H1 (cell line): ENCODE data around the gene MYBPC2.

Source experiments
- CBX8 ChIP-seq: fragments of 300-800, 300-1000 bp; sonication (generic); IDR thresholded peaks from 2 replicates; pipeline ENCODE4 v1.7.1; 2016; ENCODE audit warnings: low read depth, low read length, borderline replicate concordance
- CTCF ChIP-seq, 3 experiments: IDR thresholded peaks; 1 replicate in 2 of 3; 2 replicates in 1 of 3; pipeline versions ENCODE4 v1.5.1 to v1.6.1; 2011; ENCODE audit warnings: low read length in 3 of 3, mild to moderate bottlenecking in 3 of 3, inconsistent platforms in 2 of 3, low read depth in 1 of 3, moderate library complexity in 1 of 3; ENCODE audit not compliant: insufficient read depth in 1 of 3; ENCODE audit errors: control extremely low read depth in 1 of 3
- EGR1 ChIP-seq: IDR thresholded peaks from 2 replicates; pipeline ENCODE4 v1.6.1; 2011; ENCODE audit warnings: low read depth, low read length, borderline replicate concordance
- EP300 ChIP-seq, 2 experiments: IDR thresholded peaks; 1 replicate in 1 of 2; 2 replicates in 1 of 2; pipeline ENCODE4 v1.6.1; 2011 to 2012; ENCODE audit warnings: low read depth in 2 of 2, low read length in 2 of 2, mild to moderate bottlenecking in 2 of 2, borderline replicate concordance in 1 of 2, inconsistent platforms in 1 of 2, moderate library complexity in 1 of 2
- EZH2 ChIP-seq: fragments of 200-600 bp; sonication (generic); IDR thresholded peaks from 2 replicates; pipeline ENCODE4 v1.7.1; 2012; ENCODE audit warnings: low read depth, mild to moderate bottlenecking, moderate library complexity, low read length, inconsistent platforms; ENCODE audit not compliant: severe bottlenecking
- GABPA ChIP-seq: IDR thresholded peaks from 2 replicates; pipeline ENCODE4 v1.6.1; 2011; ENCODE audit warnings: mild to moderate bottlenecking, low read length, moderate library complexity, borderline replicate concordance; ENCODE audit not compliant: insufficient read depth
- GTF2F1 ChIP-seq: IDR thresholded peaks from 2 replicates; pipeline ENCODE4 v1.6.1; 2012; ENCODE audit warnings: low read depth, low read length, improper control_type of control experiment, borderline replicate concordance
- POLR2AphosphoS5 ChIP-seq: IDR thresholded peaks from 2 replicates; pipeline ENCODE4 v1.6.1; 2011; ENCODE audit warnings: low read depth, low read length
- SP2 ChIP-seq: IDR thresholded peaks from 2 replicates; pipeline ENCODE4 v1.6.1; 2012; ENCODE audit warnings: mild to moderate bottlenecking, low read length, inconsistent platforms
- TAF1 ChIP-seq: IDR thresholded peaks from 2 replicates; pipeline ENCODE4 v1.6.1; 2011; ENCODE audit warnings: mild to moderate bottlenecking, low read depth, low read length
- USF2 ChIP-seq: IDR thresholded peaks from 2 replicates; pipeline ENCODE4 v1.6.1; 2011; ENCODE audit warnings: low read length, improper control_type of control experiment

- TF ChIP-seq GTF2F1 (no peak), CTCF (IDR thresholded peaks at IDR 0.05; ENCODE audit: control extremely low read depth in 1 of 3, insufficient read depth in 1 of 3, low read depth in 1 of 3, low read length in 3 of 3) (no peak), EP300 (IDR thresholded peaks at IDR 0.05; ENCODE audit: borderline replicate concordance in 1 of 2, low read depth in 2 of 2, low read length in 2 of 2) (peak in 1 of 2 experiments; percentile 37; a peak in 1 of 3 replicates), GABPA (peak; percentile 54; the same call in 1 of the 2 replicates), POLR2AphosphoS5 (no peak), CBX8 (no peak), EZH2 (no peak), SP2 (no peak), USF2 (no peak), TAF1 (no peak), EGR1 (0 out of 2 replicates have a peak, but pooled peaks have one; percentile 29)
Observed at GRCh38 chr19:50431343-50432220, 1.1 kb upstream of the MYBPC2 start.
